Stimulated activated naive CD4-positive, alpha-beta T cell (primary cell): ENCODE measurements around the gene TMEM156.
"Not testable (repeated sequence)": the region's sequence is repeated elsewhere in the genome, so short reads cannot be mapped to it uniquely, and the experiment has no call there.

Experiments used
- DNase-seq, 6 experiments: peaks; one replicate each; lab custom pipeline; 2025; lab: John Stamatoyannopoulos, UW

Gene TMEM156

GRCh38 chr4:38957261-38957815 lies 74.9 kb downstream of the TMEM156 start:
- no peak for DNase-seq

- no peak for DNase-seq
These were observed 76.3 kb downstream of the TMEM156 start for GRCh38 chr4:38955957-38956356.

DNA sequence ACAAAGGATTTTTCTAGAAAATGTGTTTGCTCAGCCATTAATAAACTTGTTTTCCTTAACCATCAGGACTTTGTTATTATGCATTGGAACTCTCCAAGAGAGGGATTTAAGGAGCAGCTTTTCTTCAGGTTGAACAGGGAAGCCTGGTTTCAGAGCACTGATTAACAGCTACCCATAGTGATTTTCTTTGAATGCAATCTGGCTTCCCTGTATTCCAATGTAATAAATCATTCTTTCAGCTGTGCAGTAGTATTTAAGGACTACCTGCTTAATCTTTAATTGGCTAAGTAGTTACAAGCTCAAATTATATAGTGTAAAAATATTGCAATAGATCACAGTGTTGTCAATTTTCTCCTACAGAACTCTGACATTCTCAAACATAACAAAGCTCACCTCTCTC lies 77.5 kb downstream of the TMEM156 start:
- no peak for DNase-seq

DNA sequence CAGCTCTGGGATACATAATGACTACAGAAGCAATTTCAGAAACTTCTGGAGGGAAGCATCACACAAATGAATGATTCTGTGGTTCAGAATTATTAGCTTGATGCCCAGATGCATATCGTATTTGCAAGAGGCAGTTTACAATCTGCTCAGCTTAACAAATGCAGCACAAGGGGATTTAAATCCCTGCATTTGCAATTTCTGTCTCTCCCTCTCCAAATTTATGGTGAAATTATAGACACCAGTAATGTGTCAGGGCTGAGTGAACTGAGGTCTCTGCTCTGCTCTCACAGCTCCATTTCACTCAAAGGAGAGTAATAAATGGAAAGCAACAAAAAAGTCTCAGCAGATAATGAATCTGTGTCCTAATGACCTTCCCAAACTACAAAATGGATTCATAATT lies 80.2 kb downstream of the TMEM156 start:
- no peak for DNase-seq

- DNase-seq, result no peak
These were observed 80.6 kb downstream of the TMEM156 start for GRCh38 chr4:38951598-38951997.

DNA sequence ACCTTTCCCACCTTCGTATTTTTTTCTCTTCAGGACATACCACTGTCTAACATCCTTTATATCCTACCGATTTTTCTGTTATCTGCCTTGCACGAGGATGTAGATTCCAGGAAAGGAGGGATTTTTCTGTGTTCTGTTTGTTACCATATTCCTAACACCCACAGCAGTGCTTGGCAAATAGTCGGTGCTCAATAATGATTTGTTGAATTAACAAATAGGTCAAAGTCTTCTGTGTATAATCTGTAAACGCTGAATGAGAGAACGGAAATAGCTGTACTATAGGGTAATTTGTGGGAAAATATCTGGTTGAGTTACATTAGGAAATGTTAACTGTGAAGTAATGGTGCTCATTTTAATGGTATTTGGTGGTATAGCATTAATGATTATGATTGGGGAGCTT lies 81.5 kb downstream of the TMEM156 start:
- no peak for DNase-seq

GRCh38 chr4:38950159-38950558 lies 82.0 kb downstream of the TMEM156 start:
- no peak for DNase-seq

- DNase-seq, result peak in 5 of 6 experiments; percentile 3 to 76 (median 66)
These were observed 82.7 kb downstream of the TMEM156 start for GRCh38 chr4:38949411-38950051.

DNA sequence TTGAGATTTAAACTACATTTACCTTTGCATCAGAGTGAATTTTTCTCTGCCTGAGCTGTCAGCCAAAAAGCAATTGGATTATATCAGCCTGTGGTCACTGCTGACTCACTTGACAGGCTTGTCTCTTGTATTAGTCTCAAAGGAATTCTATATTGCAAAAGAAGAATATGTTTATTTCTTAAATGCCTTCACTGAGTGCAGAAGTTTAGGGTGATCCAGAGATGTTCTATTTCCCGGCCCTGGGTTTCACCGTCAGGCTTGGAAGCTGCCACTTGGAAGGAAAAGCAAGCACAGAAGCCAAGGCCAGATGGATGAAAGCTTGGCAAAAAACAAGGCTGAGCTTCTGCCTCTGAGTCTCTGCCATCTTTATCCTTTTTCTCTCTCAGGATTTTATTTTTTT lies 83.7 kb downstream of the TMEM156 start:
- DNase-seq, result no peak

DNA sequence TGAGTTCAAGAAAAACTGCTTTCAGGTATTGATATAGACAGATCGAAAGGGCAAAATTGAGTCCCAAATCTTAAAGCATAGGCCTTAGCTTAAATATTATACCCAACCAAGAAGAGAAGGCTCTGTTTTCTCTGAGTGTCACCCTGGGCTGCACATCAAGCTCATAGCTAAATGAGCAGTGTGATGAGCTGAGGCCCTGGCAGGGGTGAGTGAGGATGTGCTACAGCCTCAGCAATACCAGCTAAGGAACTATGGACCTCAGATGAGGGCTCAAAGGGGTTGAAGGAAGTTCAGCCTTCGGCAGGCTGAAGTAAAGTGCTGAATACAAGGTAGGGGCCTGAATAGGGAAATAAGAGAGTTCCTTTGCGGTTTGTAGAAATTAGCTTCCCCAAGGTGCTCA lies 85.3 kb downstream of the TMEM156 start:
- DNase-seq, result no peak

- no peak for DNase-seq
These were observed 87.8 kb downstream of the TMEM156 start for GRCh38 chr4:38944440-38944839.

- no peak for DNase-seq
These were observed 88.9 kb downstream of the TMEM156 start for GRCh38 chr4:38943343-38943742.

GRCh38 chr4:38941906-38942305 lies 90.3 kb downstream of the TMEM156 start:
- not testable (repeated sequence) for DNase-seq

DNA sequence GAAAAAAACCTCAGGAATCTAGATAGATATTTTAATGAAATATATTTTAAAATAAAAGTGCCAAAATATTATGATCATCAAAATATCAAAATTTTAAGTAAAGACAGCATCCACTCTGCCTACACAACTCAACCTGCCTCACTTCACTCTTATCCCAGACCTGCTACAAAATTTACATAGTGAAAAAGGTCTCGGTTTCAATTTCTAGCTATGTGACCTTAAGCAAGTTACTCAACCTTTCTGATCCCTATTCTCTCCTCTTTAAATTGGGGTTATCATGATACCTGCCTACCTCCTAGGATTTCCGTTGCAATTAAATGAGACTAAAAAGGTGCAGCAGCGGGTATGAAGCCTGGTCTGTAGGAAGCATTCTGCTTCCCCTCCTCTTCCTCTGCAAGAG lies 91.7 kb downstream of the TMEM156 start:
- no peak for DNase-seq

- no peak for DNase-seq
These were observed 93.0 kb downstream of the TMEM156 start for GRCh38 chr4:38939165-38939564.

DNA sequence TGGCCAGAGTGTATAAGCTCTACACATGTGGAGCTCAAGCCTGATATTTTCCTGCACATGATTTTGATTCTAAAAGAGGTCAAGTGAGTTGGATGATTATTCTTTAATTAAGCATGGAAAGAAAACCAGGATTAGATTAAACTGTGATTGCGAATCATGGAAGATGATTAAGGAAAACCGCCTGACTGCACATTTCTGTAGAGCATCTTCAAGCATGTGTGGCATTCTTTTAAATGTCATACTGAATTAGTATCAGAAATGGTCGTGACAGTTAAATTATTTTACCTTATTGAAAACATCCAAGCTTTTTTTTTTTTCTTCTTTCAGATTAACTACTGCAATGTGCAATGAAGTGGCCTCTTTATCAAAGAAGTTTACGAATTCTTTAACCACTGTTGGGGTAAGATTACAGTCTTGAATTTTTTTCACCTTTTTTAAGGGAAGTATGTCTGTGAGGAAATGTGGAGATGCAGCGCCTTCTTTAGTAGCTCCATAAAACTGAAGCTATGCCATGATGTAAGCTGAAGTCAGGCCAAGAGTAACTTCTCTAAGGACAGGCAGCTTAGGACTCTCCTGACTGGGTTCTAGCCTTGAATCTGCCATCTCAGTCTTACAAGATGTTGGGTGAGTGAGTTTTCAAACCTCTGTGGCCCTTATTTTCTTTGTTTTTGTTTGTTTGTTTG lies 96.7 kb downstream of the TMEM156 start:
- no peak for DNase-seq

DNA sequence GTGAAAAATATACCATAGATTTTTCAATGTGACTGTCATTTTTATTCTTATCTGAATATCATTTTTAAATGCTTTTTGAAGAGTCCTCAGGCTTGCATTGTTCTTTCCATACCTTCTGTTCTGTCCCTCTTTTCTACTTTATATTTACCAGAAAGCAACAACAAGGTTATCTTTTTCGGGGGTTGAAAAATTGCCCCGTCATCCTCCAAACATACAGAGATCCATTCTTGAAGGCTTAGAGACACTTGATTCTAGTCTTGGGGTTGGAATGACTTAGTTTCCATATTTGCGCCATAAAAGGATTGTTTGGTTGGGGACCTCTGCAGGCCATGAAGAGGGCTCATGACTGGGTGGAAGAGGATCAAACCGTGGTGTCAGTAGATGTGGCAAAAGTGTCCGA lies 101.1 kb downstream of the TMEM156 start:
- no peak for DNase-seq

DNA sequence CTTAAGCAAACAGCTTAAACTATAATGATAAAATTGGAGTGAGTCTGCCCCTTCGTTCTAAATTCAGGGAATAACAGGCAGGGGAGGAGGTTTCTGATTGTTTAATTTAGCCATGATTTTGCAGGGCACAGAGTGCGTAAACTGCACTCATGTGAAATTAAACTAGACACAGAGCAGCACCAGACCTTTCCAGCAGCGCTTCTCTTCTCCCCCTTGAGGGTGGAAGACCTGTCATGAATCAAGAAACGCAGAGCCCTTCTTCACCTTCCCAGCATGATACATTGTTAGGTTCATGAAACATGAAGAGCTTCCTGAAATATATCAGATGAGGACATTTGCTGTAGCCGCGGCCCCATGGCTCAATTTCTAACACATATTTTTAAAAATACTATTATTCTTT lies 101.5 kb downstream of the TMEM156 start:
- DNase-seq, result no peak

DNA sequence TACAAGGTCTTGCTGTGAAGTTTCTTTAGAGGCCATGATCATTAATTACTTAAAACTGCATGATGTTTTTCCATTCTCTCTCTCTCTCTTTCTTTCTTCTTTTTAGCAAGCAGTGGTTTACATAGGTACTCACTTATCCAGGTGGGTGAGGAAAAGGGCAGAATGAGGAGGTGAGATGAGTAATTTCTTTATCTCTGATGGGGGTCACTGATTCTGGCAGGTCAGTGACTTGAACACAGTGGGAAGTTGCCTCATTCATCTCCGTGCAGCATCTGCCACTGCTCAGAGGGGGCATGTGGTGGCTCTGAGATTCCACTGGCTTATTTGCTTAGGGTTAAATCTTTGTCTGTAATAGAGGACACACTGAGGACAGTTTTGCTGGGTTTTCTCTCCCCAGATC lies 102.0 kb downstream of the TMEM156 start:
- no peak for DNase-seq

DNA sequence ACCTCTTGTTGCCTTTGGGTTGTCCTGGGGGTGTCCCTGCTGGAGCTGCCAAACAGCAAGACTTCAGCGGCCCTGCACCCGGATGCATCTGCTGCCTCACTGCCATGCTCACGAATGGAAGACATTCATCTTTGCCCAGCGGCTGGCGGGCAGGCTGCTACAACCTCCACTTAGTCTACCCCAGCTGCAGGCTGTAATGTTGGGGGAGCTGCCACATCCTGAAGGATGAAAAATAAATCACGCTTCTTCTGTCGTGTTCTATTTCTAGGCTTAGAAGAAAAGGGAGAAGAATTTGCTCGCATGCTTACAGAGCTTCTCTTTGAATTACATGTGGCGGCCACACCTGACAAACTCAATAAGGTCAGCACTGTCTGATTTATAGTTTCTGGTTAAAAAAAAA lies 103.2 kb downstream of the TMEM156 start:
- DNase-seq, result no peak

DNA sequence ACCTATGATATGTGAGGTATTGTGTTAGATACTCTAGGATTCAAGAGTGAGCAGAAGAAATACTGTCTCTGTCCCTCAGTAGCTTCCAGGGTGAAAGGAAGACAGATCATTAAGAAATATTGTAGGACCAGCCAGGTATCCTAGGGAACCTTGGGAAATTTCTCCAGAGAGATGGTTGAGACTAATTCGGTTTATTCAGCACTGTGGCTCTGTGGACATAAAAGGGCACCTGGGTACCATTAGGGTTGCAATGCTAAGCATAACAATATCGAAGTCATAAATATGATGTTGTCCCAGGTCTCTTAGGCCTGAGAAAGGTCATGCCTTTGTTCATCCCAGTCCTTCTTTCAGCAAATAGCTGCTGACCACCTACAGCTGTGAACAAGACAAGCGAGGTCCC lies 103.6 kb downstream of the TMEM156 start:
- DNase-seq, result no peak

DNA sequence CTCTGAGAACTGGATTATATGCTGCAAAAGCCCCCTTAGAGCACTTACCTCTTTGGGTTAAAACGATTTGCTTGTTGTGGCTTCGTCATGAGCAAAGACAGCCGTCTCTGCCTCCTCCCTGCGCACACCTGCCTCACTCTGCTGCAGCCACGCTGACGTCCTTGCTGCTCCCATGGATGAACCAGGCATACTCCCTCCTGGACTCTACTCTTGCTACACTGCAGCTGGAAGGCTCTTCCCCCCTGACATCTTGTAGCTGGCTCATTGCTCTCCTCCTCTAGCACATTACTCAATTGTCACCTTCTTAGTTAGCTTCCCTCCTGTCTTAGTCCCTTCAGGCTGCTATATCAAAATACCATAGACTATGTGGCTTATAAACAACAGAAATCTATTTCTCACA lies 105.3 kb downstream of the TMEM156 start:
- no peak for DNase-seq

- DNase-seq, result no peak
These were observed 106.5 kb downstream of the TMEM156 start for GRCh38 chr4:38925492-38926413.
